PC-3 (cell line): ENCODE measurements around the gene MRO.

ENCODE experiments used
- CTCF ChIP-seq: fragments of 300-600 bp; sonication (generic); conservative IDR thresholded peaks from 2 replicates; pipeline ENCODE4 v1.5.1; 2017; ENCODE audit warnings: antibody characterized with exemption, low read depth, mild to moderate bottlenecking, low read length
- EZH2 ChIP-seq: fragments of 300-600 bp; sonication (generic); IDR thresholded peaks from one replicate; pipeline ENCODE4 v1.6.1; 2017; ENCODE audit warnings: antibody characterized with exemption, mild to moderate bottlenecking, low read length; ENCODE audit not compliant: unreplicated experiment
- EZH2phosphoT487 ChIP-seq: fragments of 300-600 bp; sonication (generic); IDR thresholded peaks from 2 replicates; pipeline ENCODE4 v1.6.1; 2018; ENCODE audit warnings: mild to moderate bottlenecking, antibody characterized with exemption, low read length, borderline replicate concordance

GRCh38 chr18:50776383-50776782 lies 43.4 kb downstream of the MRO start:
- TF ChIP-seq CTCF, result no peak
- no peak for TF ChIP-seq EZH2
- TF ChIP-seq EZH2phosphoT487, result no peak
